WTC11 (cell line): ENCODE results near the gene LRCH4.

Experiments
- CREB1 ChIP-seq: sonication (generic); formaldehyde crosslinking; IDR thresholded peaks from 2 replicates; pipeline ENCODE4 v1.8.0; 2023; ENCODE audit warnings: mild to moderate bottlenecking, missing genetic modification reagents
- HMGA2 ChIP-seq: fragments of 250-450 bp; sonication (Bioruptor Pico); IDR thresholded peaks from 2 replicates; pipeline ENCODE4 v1.4.0; 2021; ENCODE audit warnings: mild to moderate bottlenecking, moderate library complexity
- JUN ChIP-seq: sonication (generic); formaldehyde crosslinking; IDR thresholded peaks from 2 replicates; pipeline ENCODE4 v1.8.0; 2023; ENCODE audit warnings: mild to moderate bottlenecking, missing genetic modification reagents
- KAT7 ChIP-seq: sonication (generic); formaldehyde crosslinking; IDR thresholded peaks from 2 replicates; pipeline ENCODE4 v1.8.1; 2023; ENCODE audit warnings: missing genetic modification reagents, mild to moderate bottlenecking, borderline replicate concordance
- ZNF219 ChIP-seq: sonication (generic); formaldehyde crosslinking; IDR thresholded peaks from 2 replicates; pipeline ENCODE4 v1.8.0; 2023; ENCODE audit warnings: missing genetic modification reagents, mild to moderate bottlenecking, borderline replicate concordance
- TF ChIP-seq, protein P1 (sequence below): sonication (generic); formaldehyde crosslinking; IDR thresholded peaks from 2 replicates; pipeline ENCODE4 v1.8.0; 2022; ENCODE audit warnings: mild to moderate bottlenecking, missing genetic modification reagents
- TF ChIP-seq, protein P2 (sequence below): fragments of 200-600 bp; IDR thresholded peaks from 2 replicates; pipeline ENCODE4 v1.8.0; 2022; ENCODE audit warnings: antibody characterized with exemption
- TF ChIP-seq, protein P3 (sequence below): sonication (generic); formaldehyde crosslinking; IDR thresholded peaks from 2 replicates; pipeline ENCODE4 v1.8.1; 2023; ENCODE audit warnings: mild to moderate bottlenecking, missing genetic modification reagents, moderate library complexity
- TF ChIP-seq, protein P4 (sequence below): sonication (generic); formaldehyde crosslinking; IDR thresholded peaks from 2 replicates; pipeline ENCODE4 v1.8.1; 2023; ENCODE audit warnings: mild to moderate bottlenecking, missing genetic modification reagents

DNA sequence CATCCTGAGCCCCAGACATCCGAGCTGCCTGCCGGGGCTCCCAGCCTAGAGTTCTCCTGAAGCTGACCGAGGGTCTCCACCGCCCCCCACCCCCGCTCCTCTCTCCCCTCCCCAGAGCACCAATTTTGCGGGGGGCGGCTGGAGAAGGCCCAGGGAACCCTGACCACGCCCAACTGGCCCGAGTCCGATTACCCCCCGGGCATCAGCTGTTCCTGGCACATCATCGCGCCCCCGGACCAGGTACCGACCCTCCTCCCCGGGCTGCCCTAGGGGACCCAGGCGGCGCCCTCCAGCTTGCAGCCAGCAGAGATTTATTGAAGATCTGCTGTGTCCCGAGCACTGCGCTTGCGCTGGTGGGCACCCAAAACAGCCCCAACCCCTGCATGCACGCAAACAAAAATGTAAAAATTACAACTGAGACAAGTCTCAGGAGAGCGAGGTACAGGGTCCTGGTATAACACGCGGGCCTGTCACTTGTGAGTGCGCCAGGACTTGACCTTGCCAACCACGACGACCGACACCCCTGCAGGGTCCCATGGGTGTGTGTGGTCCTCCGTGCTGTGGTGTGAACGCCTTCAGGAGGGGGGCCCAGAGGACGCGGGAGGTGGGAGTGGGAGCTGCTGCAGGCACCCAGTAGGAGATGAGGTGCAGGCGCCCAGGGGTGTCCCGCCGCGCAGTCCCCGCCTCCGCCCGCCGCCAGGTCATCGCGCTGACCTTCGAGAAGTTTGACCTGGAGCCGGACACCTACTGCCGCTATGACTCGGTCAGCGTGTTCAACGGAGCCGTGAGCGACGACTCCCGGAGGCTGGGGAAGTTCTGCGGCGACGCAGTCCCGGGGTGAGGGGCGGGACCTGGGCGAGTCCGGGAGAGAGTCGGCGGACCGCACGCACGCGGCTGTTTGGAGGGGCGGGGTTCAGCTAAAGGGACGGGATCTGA lies 19.3 kb upstream of the LRCH4 start:
- TF ChIP-seq ZNF219 (CRISPR knock-in tag), result no peak
- TF ChIP-seq KAT7 (CRISPR knock-in tag), result no peak
- TF ChIP-seq, protein P1, sequence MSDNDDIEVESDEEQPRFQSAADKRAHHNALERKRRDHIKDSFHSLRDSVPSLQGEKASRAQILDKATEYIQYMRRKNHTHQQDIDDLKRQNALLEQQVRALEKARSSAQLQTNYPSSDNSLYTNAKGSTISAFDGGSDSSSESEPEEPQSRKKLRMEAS, result peak; percentile 70
- no peak for TF ChIP-seq CREB1 (CRISPR knock-in tag)
- TF ChIP-seq JUN (CRISPR knock-in tag), result no peak
- no peak for TF ChIP-seq HMGA2 (CRISPR knock-in tag)
- TF ChIP-seq, protein P2, sequence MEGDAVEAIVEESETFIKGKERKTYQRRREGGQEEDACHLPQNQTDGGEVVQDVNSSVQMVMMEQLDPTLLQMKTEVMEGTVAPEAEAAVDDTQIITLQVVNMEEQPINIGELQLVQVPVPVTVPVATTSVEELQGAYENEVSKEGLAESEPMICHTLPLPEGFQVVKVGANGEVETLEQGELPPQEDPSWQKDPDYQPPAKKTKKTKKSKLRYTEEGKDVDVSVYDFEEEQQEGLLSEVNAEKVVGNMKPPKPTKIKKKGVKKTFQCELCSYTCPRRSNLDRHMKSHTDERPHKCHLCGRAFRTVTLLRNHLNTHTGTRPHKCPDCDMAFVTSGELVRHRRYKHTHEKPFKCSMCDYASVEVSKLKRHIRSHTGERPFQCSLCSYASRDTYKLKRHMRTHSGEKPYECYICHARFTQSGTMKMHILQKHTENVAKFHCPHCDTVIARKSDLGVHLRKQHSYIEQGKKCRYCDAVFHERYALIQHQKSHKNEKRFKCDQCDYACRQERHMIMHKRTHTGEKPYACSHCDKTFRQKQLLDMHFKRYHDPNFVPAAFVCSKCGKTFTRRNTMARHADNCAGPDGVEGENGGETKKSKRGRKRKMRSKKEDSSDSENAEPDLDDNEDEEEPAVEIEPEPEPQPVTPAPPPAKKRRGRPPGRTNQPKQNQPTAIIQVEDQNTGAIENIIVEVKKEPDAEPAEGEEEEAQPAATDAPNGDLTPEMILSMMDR, result no peak
- TF ChIP-seq, protein P3, sequence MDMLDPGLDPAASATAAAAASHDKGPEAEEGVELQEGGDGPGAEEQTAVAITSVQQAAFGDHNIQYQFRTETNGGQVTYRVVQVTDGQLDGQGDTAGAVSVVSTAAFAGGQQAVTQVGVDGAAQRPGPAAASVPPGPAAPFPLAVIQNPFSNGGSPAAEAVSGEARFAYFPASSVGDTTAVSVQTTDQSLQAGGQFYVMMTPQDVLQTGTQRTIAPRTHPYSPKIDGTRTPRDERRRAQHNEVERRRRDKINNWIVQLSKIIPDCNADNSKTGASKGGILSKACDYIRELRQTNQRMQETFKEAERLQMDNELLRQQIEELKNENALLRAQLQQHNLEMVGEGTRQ (CRISPR knock-in tag), result no peak
- TF ChIP-seq, protein P4, sequence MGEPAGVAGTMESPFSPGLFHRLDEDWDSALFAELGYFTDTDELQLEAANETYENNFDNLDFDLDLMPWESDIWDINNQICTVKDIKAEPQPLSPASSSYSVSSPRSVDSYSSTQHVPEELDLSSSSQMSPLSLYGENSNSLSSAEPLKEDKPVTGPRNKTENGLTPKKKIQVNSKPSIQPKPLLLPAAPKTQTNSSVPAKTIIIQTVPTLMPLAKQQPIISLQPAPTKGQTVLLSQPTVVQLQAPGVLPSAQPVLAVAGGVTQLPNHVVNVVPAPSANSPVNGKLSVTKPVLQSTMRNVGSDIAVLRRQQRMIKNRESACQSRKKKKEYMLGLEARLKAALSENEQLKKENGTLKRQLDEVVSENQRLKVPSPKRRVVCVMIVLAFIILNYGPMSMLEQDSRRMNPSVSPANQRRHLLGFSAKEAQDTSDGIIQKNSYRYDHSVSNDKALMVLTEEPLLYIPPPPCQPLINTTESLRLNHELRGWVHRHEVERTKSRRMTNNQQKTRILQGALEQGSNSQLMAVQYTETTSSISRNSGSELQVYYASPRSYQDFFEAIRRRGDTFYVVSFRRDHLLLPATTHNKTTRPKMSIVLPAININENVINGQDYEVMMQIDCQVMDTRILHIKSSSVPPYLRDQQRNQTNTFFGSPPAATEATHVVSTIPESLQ (CRISPR knock-in tag), result no peak
